ENCODE measurements around the gene ANXA4.
"Not testable (repeated sequence)": the region's sequence is repeated elsewhere in the genome, so short reads cannot be mapped to it uniquely, and the experiment has no call there.

Gene ANXA4

DNA sequence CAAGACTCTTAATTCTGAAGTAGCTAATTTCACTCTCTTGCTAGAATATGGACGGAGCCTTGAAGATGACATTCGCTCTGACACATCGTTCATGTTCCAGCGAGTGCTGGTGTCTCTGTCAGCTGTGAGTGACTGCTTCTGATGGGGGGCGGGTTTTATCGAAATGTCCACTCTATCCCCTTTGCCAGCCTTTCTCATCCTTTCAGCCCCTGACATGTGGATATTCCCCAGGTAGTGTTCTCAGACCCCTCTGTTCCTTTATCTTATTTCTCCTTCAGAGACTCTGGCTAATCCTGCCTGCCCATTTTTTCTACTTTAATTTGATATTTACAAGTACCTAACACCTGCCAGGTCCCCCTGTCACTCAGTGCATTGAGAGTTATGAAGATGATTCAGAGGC lies 68.6 kb downstream of the ANXA4 start:
- no peak for DNase-seq (ENCODE audit: low read depth)

DNA sequence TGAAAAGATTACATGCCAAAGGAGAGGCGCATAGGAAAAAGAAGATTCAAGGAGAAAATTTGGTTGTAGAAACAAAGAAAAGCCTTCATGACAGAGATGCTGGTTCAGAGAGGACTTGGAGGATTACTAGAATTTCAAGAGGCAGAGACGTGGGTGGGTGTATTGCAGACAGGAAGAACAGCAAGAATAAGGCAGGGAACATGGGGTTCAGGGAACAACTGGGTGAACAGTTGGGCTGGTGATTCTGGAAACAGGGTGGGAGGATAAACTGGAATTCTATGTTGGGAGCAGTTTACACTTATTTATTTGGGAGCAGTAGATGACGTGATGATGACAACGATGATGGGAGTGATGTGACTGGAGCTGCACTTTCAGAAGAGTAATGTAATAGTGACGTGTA lies 69.1 kb downstream of the ANXA4 start:
- no peak for DNase-seq (ENCODE audit: low read depth)

DNA sequence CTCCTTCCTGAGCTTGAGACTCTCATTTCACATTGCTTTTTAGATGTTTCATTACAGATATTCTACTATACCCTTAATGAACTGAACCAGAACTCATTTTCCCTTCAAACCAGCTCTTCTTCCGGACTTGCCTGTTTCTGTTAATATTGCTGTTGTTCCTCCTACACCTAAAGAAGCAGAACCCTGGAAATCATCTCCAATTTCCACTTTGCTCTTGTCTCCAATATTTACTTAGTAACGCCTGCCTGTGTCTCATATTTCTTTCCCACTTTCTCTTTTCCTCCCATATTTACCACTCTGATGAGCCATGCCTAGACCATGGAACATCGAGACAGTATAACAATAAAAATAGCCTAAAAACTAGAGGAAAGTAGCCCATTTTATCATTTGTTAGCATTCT lies 69.7 kb downstream of the ANXA4 start:
- DNase-seq (ENCODE audit: low read depth) = no peak

DNA sequence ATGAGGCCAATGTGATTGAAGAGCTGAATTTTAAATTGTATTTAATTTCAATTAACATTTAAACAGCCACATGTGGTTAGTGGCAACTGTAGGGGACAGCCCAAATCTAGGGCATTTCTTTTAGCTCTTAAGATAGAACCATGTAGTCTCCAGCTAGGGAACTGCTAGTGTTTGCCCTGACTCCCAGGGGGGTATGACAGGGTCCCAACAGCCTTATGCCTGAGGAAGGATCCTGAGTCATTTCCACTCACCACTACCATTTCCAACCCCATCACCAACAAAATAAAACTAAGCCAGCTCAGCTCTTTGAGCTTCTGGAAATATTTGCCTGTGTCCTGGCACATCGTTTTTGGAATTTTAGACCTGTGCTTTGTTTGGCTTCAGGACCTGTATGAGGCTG lies 73.8 kb downstream of the ANXA4 start:
- no peak for DNase-seq (ENCODE audit: low read depth)

DNA sequence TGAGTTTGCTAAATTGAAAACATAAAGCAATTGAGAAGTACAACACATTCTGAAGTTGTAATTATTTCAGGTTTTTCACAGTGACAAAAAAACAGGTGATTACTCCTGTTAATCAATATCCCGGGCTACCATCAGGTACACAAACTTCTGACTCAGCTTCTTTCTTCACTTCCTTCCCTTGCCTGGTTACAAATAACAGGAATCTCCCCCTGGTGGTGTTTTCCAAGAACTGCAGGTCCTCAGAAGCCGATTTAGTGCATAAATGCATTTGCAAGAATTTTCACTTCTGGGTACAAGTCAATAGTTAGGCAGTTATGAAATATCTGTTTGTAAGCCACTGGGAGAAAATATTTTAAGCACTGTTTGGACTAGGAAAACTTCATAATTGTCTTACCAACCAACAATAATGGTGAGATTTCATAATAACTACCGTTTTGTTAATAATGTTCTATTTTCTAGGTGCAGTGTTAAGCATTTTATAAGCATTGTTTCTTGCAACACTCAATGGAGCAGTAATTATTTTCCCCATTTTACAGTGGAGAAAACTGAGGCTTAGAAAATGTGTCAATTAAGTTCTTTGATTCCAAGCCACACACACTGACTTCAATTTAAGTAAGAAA lies 75.1 kb downstream of the ANXA4 start:
- DNase-seq (ENCODE audit: low read depth) = peak; percentile 63

DNA sequence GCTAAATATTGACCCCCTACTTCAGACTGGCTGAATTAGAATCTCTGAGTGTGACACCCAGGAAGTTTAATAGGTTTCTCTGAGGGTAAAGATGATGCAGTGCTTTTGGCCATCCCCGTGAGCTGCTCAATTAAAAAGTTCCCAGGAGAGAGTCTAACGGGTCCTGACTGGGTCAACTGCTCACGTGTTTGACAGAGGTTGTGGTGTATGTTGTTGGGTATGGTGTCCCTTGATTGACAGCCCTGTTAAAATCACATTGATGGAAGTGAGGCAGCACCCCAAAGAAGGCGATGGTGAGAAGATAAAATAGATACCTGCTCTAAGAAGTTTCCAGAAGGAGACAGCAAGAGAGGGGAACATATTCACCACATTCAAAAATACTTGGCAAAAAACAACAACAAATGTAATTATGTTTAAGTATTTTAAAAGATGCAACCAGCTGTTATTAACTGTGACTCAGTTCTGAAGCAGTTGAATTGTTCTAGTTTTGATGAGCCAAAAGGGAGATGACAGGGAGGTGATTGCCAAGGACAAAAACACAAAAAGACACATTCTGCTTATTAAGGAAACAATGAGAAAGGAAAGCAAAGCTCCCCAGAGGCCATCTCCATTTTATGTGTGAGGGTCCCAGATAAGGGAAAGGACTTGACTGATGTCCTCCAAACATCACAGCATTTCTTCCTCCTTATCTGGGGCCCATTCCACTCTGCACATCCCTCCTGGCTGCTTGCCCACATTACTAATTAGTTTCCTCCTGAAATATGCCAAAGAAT lies 76.0 kb downstream of the ANXA4 start:
- DNase-seq (ENCODE audit: low read depth) = no peak

DNA sequence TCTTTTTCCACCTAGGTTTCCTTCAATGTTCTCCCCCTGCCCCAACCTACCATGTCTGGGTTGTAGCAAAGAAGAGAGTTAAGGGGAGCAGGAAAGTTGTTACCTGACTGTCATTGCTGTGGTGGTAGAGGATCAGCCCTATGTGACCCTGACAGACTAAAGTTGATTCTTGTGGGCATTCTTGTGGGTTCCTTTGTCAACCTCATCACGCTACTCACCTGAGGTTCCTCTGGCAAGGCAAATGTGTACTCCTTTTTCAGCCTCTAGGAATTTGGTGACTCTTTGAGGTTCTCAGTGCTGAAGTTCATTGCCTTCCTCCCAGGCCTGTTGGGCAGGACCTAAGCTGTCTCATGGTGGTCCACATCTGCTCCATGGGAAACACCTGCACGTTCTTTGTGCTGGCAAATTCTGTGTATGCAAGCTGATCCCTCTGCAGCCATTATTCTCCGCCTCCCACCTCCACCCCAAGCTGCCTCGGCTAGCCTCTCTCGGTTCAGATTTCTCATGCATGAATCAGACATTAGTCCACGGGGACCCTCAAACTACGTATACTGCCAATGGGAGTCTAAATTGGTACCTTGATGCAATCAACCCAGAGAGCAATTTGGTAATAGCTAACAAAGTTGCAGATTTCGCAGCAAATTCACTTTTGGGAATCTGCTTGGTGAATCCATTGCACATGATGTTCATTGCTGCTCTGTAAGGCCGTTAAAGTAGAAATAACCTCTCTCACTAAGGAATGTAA lies 86.0 kb downstream of the ANXA4 start:
- no peak for DNase-seq (ENCODE audit: low read depth)

DNA sequence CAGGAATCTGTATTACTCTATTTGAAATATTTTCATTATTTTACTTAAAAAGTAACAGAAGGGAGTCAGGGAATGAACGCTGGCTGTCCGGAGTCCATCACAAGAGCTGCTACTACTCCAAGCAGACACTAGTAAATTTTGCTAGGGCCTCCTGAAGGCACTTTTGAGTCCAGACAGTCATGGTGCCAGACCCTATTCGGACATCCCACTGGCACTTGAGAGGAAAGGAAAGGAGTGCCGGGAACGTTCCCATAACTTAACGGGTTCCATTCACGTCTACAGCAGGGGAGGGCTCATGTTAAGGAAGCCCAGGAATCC lies 87.0 kb downstream of the ANXA4 start:
- no peak for DNase-seq (ENCODE audit: low read depth)

DNA sequence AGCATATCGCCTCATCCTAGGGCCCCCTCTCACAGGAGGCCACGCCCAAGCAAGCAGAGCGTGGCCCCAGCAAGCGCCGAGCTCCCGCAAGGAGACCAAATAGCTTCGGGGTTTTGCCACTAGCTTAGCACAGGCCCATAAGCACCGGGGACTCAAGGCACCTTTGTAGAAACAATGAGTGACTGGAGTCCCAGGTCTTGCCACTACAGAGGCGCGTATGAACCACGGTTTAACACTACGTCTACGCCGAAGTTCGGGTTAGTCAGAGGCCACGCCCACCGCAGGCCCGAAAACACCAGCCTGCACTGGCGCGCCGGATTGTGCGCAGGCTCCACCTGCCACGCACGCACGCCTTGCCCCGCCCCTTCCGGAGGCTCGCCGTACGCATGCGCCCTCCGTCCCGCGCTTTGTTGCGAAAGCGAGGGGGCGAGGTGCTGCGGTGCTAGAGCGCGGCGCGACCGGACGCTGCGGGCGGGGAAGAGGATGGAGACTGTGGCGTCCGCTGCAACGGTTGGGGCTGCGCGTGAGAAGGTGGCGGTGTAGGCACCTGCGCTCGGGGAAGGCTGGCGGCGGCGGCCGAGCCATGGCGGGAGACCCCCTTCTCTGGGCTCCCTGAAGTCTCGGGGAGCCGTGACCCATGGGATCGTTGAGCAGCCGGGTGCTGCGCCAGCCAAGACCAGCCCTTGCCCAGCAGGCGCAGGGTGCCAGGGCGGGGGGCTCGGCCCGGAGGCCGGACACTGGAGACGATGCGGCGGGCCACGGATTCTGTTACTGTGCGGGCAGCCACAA lies 87.5 kb downstream of the ANXA4 start, which contains the start of gene GMCL1:
Gene GMCL1, plus strand, starts transcription at position 405 of the 789 bp plus-strand sequence. Its CDS starts 233 bp downstream, at position 638.
- peak; percentile 98 for DNase-seq (ENCODE audit: low read depth)

DNA sequence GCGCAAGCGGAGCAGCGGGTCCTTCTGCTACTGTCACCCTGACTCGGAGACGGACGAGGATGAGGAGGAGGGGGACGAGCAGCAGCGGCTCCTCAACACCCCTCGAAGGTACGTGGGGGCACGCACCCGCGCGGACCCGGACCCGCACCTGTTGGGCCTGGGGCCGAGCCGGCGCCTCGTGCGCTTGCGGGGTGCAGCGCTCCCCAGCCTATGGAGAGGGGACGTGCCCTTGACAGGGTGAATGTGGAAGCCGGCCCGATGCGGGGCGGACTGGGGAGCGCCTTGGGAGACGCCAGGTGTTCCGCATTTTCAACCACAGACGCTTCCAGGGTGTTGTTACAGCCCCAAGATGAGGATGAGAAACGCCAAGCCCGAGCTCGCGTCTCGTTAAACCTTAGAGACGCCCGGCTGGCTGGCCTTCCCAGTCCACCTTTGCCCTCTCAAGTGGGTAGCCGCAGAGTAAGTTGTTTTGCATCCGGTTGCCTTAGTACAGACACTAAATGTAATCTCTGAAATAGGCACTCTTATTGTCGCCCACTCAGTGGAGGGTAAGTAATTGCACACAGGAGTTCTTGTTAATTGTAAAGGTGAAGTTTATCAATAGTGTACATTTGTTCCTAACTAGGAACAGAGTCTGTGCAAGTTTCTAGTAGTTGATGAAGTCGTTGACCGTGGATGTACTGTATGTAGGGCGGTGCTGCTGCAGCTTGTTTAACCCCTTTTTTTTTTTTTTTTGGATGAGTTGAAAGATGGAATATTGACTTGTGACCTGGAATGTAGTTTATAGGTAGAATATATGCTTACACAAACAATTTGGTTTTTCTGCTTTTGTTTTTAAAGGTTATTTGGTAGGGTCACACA lies 88.3 kb downstream of the ANXA4 start:
- DNase-seq (ENCODE audit: low read depth) = peak; percentile 14

DNA sequence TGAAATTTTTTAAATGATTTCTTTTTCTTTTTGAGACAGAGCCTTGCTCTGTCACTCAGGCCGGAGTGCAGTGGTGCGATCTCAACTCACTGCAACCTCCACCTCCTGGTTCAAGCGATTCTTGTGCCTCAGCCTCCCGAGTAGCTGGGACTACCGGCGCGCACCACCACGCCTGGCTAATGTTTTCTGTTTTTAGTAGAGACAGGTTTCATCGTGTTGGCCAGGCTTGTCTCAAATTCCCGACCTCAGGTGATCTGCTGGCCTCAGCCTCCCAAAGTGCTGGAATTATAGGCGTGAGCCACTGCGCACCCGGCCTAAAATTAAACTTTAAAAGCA lies 88.9 kb downstream of the ANXA4 start:
- DNase-seq (ENCODE audit: low read depth) = not testable (repeated sequence)

DNA sequence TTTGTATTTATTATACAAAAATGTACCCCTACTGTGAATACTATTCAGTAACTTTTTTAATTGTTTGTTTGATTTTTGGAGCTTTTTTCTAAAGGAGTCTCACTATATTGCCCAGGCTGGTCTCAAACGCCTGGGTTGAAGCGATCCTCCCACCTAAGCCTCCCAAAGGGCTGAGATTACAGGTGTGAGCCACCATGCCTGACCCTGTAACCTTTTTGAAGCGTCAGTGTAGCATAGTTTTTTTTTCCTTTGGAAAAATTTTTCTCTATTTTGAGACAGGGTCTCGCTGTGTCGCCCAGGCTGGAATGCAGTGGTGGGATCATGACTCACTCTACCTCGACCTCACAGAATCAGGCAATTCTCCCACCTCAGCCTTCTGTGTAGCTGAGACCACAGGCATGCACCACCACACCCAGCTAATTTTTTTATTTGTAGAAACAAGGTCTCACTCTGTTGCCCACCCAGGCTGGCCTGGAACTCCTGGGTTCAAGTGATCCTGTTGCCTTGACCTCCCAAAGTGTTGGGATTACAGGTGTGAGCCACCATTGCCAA lies 89.5 kb downstream of the ANXA4 start:
- no peak for DNase-seq (ENCODE audit: low read depth)

DNA sequence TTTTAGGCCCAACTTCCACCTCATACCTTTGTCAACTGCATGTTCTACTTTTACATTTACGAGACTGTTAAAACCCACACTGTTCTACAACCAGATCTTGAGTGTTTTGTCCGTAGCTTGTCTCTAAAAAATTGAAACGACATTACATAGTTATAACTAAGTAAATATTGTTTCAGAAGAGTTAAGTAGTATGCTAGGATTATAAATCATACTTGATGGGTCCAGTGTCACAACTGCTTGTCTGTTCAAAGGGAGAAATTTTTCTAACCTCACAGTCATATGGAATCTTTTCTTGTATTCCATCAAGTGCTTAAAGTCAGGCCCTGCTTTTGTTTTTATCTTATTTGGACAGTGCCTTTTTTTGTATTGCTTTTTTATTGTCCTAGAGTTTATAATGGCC lies 91.8 kb downstream of the ANXA4 start:
- DNase-seq (ENCODE audit: low read depth) = no peak

DNA sequence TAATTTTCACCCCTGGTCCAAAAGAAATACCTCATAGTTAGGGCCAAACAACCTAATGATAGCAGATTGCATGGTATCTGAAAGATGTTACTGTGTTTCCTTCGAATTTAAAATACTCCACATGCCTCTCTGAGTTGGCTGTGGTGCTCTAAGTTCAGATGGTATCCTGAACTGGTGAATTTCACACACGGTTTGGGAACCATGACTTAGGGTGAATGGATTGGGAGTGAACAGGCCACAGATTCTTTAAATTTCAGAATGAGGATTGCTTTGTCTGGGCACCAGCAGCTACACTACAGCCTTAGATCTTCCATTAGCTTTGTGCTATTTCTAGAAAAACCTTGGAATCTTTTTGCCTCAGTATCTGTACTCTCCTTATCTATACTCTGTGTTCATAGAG lies 93.7 kb downstream of the ANXA4 start:
- DNase-seq (ENCODE audit: low read depth) = no peak

DNA sequence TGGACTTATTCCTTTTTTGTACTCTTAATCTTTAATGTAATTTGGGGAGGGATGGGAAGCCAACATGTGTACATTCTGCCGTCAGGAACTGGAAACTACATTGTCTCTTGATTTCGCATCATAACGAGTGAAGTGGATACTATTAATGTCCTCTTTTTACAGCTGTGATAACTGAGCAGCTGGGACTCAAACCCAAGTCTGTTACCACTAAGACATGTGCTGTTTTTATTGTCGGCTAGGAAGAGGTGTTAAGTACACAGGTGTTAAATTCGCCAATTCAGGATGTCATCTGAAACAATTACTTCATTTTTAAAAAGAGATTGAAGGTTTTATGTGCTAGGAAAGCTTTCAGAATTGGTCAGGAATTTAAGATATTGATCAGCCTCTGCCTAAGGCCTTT lies 94.4 kb downstream of the ANXA4 start:
- no peak for DNase-seq (ENCODE audit: low read depth)

DNA sequence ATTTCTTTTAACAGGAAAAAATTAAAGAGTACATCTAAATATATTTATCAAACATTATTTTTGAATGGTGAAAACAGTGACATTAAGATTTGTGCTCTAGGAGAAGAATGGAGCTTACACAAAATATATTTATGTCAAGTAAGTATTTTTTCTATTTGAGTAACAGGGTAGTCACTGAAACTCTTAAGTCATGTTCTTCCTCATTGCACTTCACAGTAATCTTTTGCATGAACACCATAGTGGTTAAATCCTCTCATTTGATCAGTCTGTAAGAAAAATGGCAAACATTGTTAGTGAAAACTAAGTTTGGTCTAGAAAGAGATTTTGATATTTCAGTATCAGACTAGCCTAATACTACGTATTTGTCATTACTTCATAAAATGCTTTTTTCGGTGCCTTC lies 95.6 kb downstream of the ANXA4 start:
- no peak for DNase-seq (ENCODE audit: low read depth)

DNA sequence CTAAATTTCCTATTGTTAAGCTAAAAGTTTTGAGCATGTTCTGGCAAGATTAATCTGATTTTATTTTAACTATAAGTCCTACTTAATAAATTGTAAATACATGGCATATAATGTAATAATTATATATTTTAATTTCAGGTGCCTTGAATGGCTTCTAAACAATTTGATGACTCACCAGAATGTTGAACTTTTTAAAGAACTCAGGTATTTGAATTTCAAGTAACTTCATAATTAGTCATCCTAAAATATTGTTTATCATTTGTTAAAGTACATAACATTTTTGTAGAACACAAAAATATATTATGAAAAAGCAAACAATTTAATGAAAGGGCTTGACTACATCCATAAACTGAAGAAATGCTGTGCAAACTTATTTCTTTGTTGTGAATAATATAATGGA lies 102.1 kb downstream of the ANXA4 start:
- DNase-seq (ENCODE audit: low read depth) = no peak

DNA sequence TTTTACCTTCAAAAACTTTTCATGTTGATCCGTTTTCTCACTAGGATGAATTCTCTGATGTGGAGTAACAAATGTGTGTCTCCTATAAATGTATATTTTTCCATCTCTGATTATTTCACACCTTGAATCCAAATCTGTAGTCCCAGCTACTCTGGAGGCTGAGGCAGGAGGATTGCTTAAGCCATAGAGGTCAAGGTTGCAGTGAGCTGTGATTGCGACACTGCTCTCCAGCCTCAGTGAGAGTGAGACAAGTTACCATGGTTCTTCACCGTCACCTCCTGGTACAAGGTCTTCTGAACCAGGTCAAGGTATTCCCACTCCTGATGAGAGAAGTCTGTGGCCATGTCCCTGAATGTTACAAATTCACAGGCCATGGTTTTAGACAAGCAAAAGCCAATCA lies 102.6 kb downstream of the ANXA4 start:
- DNase-seq (ENCODE audit: low read depth) = no peak

DNA sequence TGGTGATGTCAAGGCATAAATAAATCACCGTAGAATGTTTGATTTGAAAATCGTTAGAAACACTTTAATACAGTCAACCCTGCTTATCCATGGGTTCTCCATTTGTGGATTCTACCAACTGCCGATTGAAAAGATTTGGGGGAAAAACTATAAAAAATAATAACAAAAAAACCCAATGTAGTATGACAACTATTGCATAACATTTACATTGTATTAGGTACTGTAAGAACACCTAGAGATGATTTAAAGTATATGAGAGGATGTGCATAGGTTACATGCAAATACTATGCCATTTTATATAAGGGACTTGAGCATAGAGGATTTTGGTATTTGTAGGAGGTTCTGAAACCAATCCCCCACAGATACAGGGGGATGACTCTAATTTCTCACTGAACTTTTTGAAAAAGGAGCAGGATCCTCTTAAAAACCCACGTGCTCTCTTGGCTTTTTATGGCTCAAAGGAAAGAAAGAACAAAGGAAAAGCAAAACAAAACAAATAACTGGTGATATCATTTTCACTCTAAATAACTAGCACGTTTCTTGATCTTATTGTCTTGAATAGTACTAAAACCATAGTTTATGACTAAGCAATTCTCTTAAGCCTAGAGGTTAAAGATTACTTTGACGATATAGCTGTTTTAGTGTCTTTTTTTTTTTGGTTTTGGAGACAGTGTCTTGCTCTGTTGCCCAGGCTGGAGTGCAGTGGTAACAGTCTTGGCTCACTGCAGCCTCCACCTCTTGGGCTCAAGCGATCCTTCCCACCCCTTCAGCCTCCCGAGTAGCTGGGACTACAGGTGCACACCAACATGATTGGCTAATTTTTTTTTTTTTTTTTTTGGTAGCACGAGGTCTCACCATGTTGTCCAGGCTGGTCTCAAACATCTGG lies 104.5 kb downstream of the ANXA4 start:
- no peak for DNase-seq (ENCODE audit: low read depth)

DNA sequence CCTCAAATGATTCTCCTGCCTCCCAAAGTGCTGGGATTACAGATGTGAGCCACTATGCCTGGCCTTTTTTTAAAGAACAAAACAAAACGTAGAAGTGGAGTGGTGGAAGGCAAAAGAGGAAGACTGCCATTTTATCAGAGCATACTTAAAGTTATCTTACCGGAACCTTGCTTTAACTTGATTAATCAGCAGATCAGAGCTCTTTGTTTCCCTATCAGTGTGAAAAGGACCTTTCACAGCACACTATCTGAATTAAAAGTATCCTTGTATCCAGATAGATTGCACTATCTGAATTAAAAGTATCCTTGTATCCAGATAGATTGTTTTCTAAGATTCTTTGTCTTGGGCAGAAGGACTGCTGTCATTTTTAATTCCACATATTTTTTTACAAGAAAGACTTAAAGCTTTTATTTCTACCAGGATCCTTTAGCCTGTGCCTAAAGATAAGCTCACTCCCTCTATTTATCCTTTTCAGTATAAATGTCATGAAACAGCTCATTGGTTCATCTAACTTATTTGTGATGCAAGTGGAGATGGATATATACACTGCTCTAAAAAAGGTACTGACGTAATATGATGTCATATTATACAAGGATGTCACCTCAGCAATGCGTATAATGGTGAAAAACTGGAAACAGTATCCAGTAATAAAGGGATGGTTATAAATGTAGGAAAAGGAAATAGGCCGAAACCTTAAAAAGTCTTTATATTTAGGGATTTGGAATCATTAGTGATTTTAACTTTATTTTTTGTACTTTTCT lies 105.3 kb downstream of the ANXA4 start:
- no peak for DNase-seq (ENCODE audit: low read depth)
